Measurements from ENCODE around the gene RPL3. TPM values are rescaled to one million over a fixed set of nuclear protein-coding genes. Genes with fewer than 3 reads are reported as not detected.

RPL3 gene
- total RNA-seq, 1 experiment from 2014 or later: 1,699 TPM

DNA sequence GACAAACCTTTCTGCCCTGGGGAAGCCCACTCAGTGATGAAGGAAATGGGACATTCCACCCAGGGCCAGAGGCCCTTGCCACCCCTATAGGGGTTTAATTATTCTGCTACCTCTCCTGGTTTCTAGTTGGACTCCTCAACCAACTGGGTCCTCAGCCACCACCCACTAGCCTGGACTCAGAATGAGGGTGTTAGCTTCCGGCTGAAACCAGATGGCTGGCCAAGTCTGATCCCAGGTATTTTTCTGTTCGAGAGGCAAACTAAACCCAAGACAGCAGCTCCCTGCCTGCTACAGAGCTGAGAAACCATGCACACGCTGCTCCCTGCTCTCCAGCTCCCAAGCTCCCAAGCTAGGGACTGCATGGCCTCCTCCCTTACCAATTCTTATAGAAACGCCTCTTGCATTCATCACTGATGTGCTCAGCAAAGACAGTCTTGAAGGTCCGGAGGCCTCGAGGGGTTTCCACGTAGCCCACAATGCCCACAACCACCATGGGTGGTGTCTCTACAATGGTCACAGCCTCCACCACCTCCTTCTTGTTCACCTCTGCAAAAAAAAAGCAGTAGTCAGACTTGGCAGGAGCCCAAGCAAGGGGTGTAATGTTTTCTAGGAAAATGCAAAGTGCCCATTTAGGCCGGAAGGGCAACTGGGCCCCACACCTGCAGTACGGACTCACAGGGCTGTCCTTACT is 2.2 kb downstream of the RPL3 start:
- intact Hi-C loops (cut with micrococcal nuclease; ENCODE audit: unreplicated experiment): loop anchor here (2.0 to 5.0 kb wide), 3 partner anchors 165 to 550 kb away; partner anchors contain the start of gene CBX7

DNA sequence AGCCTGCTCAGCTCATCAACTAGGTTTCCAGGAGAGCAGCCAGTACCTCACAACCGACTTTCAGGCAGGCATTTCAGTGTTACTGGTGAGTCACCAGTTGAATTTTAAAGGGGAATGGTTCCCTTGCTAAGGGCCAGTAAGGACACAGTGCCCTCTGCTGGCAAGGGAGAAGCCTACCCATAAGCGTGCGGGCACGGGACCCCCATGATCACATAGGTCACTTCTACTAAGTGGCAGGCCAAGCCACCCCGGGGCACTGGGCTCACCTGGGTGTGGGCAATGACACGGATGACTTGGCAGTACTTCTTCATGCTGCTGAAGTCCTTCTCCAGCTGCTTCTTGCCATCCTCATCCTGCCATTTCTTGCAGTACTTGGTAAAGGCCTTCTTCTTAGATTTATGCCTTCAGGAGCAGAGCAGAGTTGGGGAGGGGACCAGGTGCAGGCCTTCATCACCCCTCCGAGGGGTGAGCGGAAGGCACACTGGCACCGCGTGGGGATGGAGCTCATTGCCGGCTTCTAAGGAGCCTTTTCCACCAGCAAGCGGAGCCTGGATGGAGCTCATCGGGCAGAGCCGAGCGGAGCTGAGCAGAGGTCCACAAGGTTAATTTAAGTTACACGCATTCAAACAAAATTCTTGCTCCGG is 2.9 kb downstream of the RPL3 start:
- CTCF ChIA-PET: interaction anchor here (0.6 to 1.9 kb wide), 11 partner anchors 10 to 302 kb away, joined by 3 to 11 read pairs (median 4); partner anchors contain the start of gene TAB1
- no peaks in the 10 kb centered on the region for H3K9me2 ChIP-seq (ENCODE audit: insufficient read depth)
- H2AFZ ChIP-seq: no peak overlapping the region
- TF ChIP-seq, protein P1, sequence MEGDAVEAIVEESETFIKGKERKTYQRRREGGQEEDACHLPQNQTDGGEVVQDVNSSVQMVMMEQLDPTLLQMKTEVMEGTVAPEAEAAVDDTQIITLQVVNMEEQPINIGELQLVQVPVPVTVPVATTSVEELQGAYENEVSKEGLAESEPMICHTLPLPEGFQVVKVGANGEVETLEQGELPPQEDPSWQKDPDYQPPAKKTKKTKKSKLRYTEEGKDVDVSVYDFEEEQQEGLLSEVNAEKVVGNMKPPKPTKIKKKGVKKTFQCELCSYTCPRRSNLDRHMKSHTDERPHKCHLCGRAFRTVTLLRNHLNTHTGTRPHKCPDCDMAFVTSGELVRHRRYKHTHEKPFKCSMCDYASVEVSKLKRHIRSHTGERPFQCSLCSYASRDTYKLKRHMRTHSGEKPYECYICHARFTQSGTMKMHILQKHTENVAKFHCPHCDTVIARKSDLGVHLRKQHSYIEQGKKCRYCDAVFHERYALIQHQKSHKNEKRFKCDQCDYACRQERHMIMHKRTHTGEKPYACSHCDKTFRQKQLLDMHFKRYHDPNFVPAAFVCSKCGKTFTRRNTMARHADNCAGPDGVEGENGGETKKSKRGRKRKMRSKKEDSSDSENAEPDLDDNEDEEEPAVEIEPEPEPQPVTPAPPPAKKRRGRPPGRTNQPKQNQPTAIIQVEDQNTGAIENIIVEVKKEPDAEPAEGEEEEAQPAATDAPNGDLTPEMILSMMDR (conservative IDR thresholded peaks at IDR 0.05): peak; percentile 96
- TF ChIP-seq EZH2 (IDR thresholded peaks at IDR 0.05; ENCODE audit: low read depth): no peak
- peaks cover 63% of the 10 kb centered on the region for H3K79me2 ChIP-seq (ENCODE audit: low read depth)
- H3K4me1 ChIP-seq (replicated peaks; ENCODE audit: insufficient read depth): peaks cover 38% of the 10 kb centered on the region
- POLR2A ChIA-PET (ENCODE audit: unreplicated experiment): interaction anchor here (0.5 to 0.9 kb wide), 9 partner anchors 24 to 548 kb away, joined by 3 to 36 read pairs (median 4); partner anchors contain the start of gene ATF4
- H3K4me2 ChIP-seq: peak overlapping the region; percentile 100
- peak overlapping the region; percentile 94 for H3K4me3 ChIP-seq
- DNase-seq: peak; percentile 91 to 95
- intact Hi-C loops (cut with micrococcal nuclease; ENCODE audit: unreplicated experiment): loop anchor here (1.0 to 5.0 kb wide), 6 partner anchors 141 to 549 kb away; partner anchors contain the start of genes ATF4 and CBX7
- peak overlapping the region; percentile 98 for H3K27ac ChIP-seq
- peaks cover 69% of the 10 kb centered on the region for H3K36me3 ChIP-seq (ENCODE audit: low read depth)
- H3K27me3 ChIP-seq (ENCODE audit: insufficient read depth, low read depth): no peaks in the 10 kb centered on the region
- no peaks in the 10 kb centered on the region for H3K9me3 ChIP-seq (ENCODE audit: insufficient read depth, low read depth)
- no TSS peak for BruUV-seq (replicated peaks)
- peaks cover 95% of the 10 kb centered on the region for H3F3A ChIP-seq (ENCODE audit: insufficient read depth, low read depth)
- H4K20me1 ChIP-seq (ENCODE audit: insufficient read depth): peaks cover 74% of the 10 kb centered on the region

More for the DNA sequence above, 2.2 kb downstream of the RPL3 start:
- BruUV-seq (replicated peaks): no TSS peak
- H3K9me2 ChIP-seq (ENCODE audit: insufficient read depth): no peaks in the 10 kb centered on the region
- peaks cover 34% of the 10 kb centered on the region for H3K4me1 ChIP-seq (replicated peaks; ENCODE audit: insufficient read depth)
- TF ChIP-seq, protein P1 (conservative IDR thresholded peaks at IDR 0.05): no peak
- TF ChIP-seq EZH2 (IDR thresholded peaks at IDR 0.05; ENCODE audit: low read depth): no peak
- DNase-seq: peak; percentile 48 to 52
- peak overlapping the region; percentile 98 for H3K27ac ChIP-seq
- POLR2A ChIA-PET (ENCODE audit: unreplicated experiment): interaction anchor here (0.5 to 0.7 kb wide), 8 partner anchors 23 to 203 kb away, joined by 3 to 36 read pairs (median 4); partner anchors contain the start of gene ATF4
- no peaks in the 10 kb centered on the region for H3K27me3 ChIP-seq (ENCODE audit: insufficient read depth, low read depth)
- peaks cover 89% of the 10 kb centered on the region for H3F3A ChIP-seq (ENCODE audit: insufficient read depth, low read depth)
- H3K4me2 ChIP-seq: peak overlapping the region; percentile 100
- peaks cover 63% of the 10 kb centered on the region for H3K79me2 ChIP-seq (ENCODE audit: low read depth)
- H2AFZ ChIP-seq: no peak overlapping the region
- H3K9me3 ChIP-seq (ENCODE audit: insufficient read depth, low read depth): no peaks in the 10 kb centered on the region
- H3K4me3 ChIP-seq: peak overlapping the region; percentile 94
- H3K36me3 ChIP-seq (ENCODE audit: low read depth): peaks cover 63% of the 10 kb centered on the region
- CTCF ChIA-PET: interaction anchor here (0.5 to 1.9 kb wide), 6 partner anchors 34 to 212 kb away, joined by 3 to 11 read pairs (median 4); no protein-coding TSS in a partner anchor
- H4K20me1 ChIP-seq (ENCODE audit: insufficient read depth): peaks cover 67% of the 10 kb centered on the region

DNA sequence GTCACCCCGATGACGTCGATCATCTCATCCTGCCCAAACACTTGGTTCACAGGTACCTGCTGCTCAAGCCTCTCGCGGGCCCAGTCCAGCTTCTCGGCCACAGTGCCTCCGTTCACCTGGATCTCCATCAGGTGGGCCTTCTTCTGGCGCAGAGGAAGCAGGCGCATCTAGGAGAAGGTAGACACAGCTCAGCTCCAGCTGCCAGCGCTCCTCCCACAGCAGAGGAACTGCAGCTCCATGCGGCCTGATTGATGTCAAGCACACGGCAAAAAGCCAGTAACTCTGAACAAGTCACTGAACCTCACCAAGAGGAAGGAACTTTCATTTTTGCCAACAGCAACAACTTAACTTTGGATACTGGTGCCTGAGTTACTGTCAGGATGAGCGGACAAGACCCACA is 4.0 kb downstream of the RPL3 start:
- ChIA-PET CTCF (interaction anchor here (0.7 kb wide), 1 partner anchor 9 kb away, joined by 3 read pairs; no protein-coding TSS in a partner anchor), POLR2A (ENCODE audit: unreplicated experiment) (interaction anchor here (0.6 to 0.7 kb wide), 4 partner anchors 17 to 330 kb away, joined by 4 to 6 read pairs (median 4); no protein-coding TSS in a partner anchor)
- peak overlapping the region; percentile 100 for H3K4me2 ChIP-seq
- TF ChIP-seq, protein P1 (conservative IDR thresholded peaks at IDR 0.05): no peak
- TF ChIP-seq EZH2 (IDR thresholded peaks at IDR 0.05; ENCODE audit: low read depth): no peak
- H3F3A ChIP-seq (ENCODE audit: insufficient read depth, low read depth): peaks cover 97% of the 10 kb centered on the region
- no TSS peak for BruUV-seq (replicated peaks)
- H3K9me3 ChIP-seq (ENCODE audit: insufficient read depth, low read depth): no peaks in the 10 kb centered on the region
- peak overlapping the region; percentile 94 for H3K4me3 ChIP-seq
- DNase-seq: no peak
- H3K36me3 ChIP-seq (ENCODE audit: low read depth): peaks cover 70% of the 10 kb centered on the region
- no peaks in the 10 kb centered on the region for H3K27me3 ChIP-seq (ENCODE audit: insufficient read depth, low read depth)
- intact Hi-C loops (cut with micrococcal nuclease; ENCODE audit: unreplicated experiment): loop anchor here (5.0 kb wide), 2 partner anchors 163 to 548 kb away; partner anchors contain the start of gene CBX7
- peaks cover 43% of the 10 kb centered on the region for H3K4me1 ChIP-seq (replicated peaks; ENCODE audit: insufficient read depth)
- no peaks in the 10 kb centered on the region for H3K9me2 ChIP-seq (ENCODE audit: insufficient read depth)
- H2AFZ ChIP-seq: no peak overlapping the region
- peaks cover 63% of the 10 kb centered on the region for H3K79me2 ChIP-seq (ENCODE audit: low read depth)
- H4K20me1 ChIP-seq (ENCODE audit: insufficient read depth): peaks cover 76% of the 10 kb centered on the region
- peak overlapping the region; percentile 98 for H3K27ac ChIP-seq
